Medulla oblongata (tissue), 1 donor: ENCODE results near the gene PPP4R1.
"Not testable (repeated sequence)": the region's sequence is repeated elsewhere in the genome, so short reads cannot be mapped to it uniquely, and the experiment has no call there.

Experiments used
- DNase-seq: peaks from one replicate; pipeline ENCODE4 v3.0.0-alpha.2; 2015; ENCODE audit errors: extremely low spot score

The PPP4R1 gene

GRCh38 chr18:9614401-9615279 is at the start of gene PPP4R1:
Gene PPP4R1 (minus strand): TSS chr18:9614559. CDS start chr18:9614484, 75 bp downstream.
- DNase-seq = peak; percentile 75

GRCh38 chr18:9663377-9663776 is 49.0 kb upstream of the PPP4R1 start:
- DNase-seq = no peak

- no peak for DNase-seq
Observed at GRCh38 chr18:9661564-9661963, 47.2 kb upstream of the PPP4R1 start.

- DNase-seq = no peak
Observed at GRCh38 chr18:9659499-9660375, 45.4 kb upstream of the PPP4R1 start.

- no peak for DNase-seq
Observed at GRCh38 chr18:9658087-9658641, 43.8 kb upstream of the PPP4R1 start.

GRCh38 chr18:9655232-9655767 is 40.9 kb upstream of the PPP4R1 start:
- DNase-seq = no peak

- DNase-seq = peak; percentile 84
Observed at GRCh38 chr18:9653390-9653789, 39.0 kb upstream of the PPP4R1 start.

GRCh38 chr18:9649164-9649540 is 34.8 kb upstream of the PPP4R1 start:
- DNase-seq = no peak

GRCh38 chr18:9648431-9649163 is 34.2 kb upstream of the PPP4R1 start:
- DNase-seq = no peak

GRCh38 chr18:9647496-9648323 is 33.4 kb upstream of the PPP4R1 start:
- DNase-seq = no peak

GRCh38 chr18:9643549-9643948 is 29.2 kb upstream of the PPP4R1 start:
- DNase-seq = no peak

GRCh38 chr18:9642799-9643462 is 28.6 kb upstream of the PPP4R1 start:
- DNase-seq = no peak

GRCh38 chr18:9641081-9641480 is 26.7 kb upstream of the PPP4R1 start:
- DNase-seq = not testable (repeated sequence)

GRCh38 chr18:9638886-9639285 is 24.5 kb upstream of the PPP4R1 start:
- no peak for DNase-seq

GRCh38 chr18:9637036-9637767 is 22.8 kb upstream of the PPP4R1 start:
- DNase-seq = no peak

- no peak for DNase-seq
Observed at GRCh38 chr18:9634856-9635255, 20.5 kb upstream of the PPP4R1 start.

GRCh38 chr18:9631814-9632496 is 17.6 kb upstream of the PPP4R1 start:
- DNase-seq = no peak

GRCh38 chr18:9630444-9630843 is 16.1 kb upstream of the PPP4R1 start:
- DNase-seq = no peak

- no peak for DNase-seq
Observed at GRCh38 chr18:9629709-9630108, 15.3 kb upstream of the PPP4R1 start.
